Aorta (tissue), 5 donors: Measurements from ENCODE around the gene CAPN7. TPM values are rescaled to one million over a fixed set of nuclear protein-coding genes. Genes with fewer than 3 reads are reported as not detected.

Source experiments
- ATAC-seq: fragments of 200-7000 bp; cut with Tn5 transposase; one replicate; pipeline ENCODE4 v1.9.1; 2022; ENCODE audit warnings: moderate library complexity; ENCODE audit not compliant: low FRiP score
- DNase-seq, 2 donors: peaks; one replicate each; pipeline ENCODE4 v3.0.0-alpha.2; 2020
- H3K27ac ChIP-seq, 2 donors: one replicate each; pipeline ENCODE4 v1.5.1; 2013; ENCODE audit warnings: low read length in 2 of 2, mild to moderate bottlenecking in 2 of 2, moderate library complexity in 2 of 2, control low read depth in 1 of 2, inconsistent platforms in 1 of 2, low read depth in 1 of 2
- H3K27me3 ChIP-seq, 2 donors: one replicate each; pipeline ENCODE4 v1.6.1; 2013; ENCODE audit warnings: control low read depth in 1 of 2, low read length in 1 of 2, mild to moderate bottlenecking in 1 of 2, moderate library complexity in 1 of 2; ENCODE audit not compliant: insufficient read depth in 2 of 2, control insufficient read depth in 1 of 2
- H3K36me3 ChIP-seq, 2 donors: one replicate each; pipeline ENCODE4 v1.6.1; 2013; ENCODE audit warnings: control low read depth in 1 of 2, low read length in 1 of 2, mild to moderate bottlenecking in 1 of 2; ENCODE audit not compliant: insufficient read depth in 2 of 2, control insufficient read depth in 1 of 2
- H3K4me1 ChIP-seq, 2 donors: one replicate each; pipeline ENCODE4 v1.6.1; 2013; ENCODE audit warnings: low read length in 2 of 2, control low read depth in 1 of 2, mild to moderate bottlenecking in 1 of 2, moderate library complexity in 1 of 2; ENCODE audit not compliant: insufficient read depth in 2 of 2, control insufficient read depth in 1 of 2
- H3K4me3 ChIP-seq, 2 donors: one replicate each; pipeline ENCODE4 v1.5.1; 2013; ENCODE audit warnings: low read length in 2 of 2, control low read depth in 1 of 2, mild to moderate bottlenecking in 1 of 2
- H3K9me3 ChIP-seq: one replicate; pipeline ENCODE4 v1.6.1; 2013; ENCODE audit warnings: mild to moderate bottlenecking, low read length; ENCODE audit not compliant: control insufficient read depth
- WGBS, 2 donors: extraction: QIAGEN DNeasy Blood & Tissue Kit; methylation state at CpG; one replicate each; pipeline ENCODE4 v1.1.7; 2013; 5-methylcytosine and 5-hydroxymethylcytosine counted together
- intact Hi-C, 2 donors: fragments of 100-400 bp; cut with DNase I; formaldehyde crosslinking; loops; one replicate each; pipeline versions ENCODE4 v1.14.2 to v1.15.0; 2022
- polyA plus RNA-seq, 2 donors: library from polyadenylated mRNA; stranded (reverse); fragments of 200-250 nt; gene quantifications; one replicate each; pipeline ENCODE4 v1.2.3, GENCODE V29; 2013
- total RNA-seq, 2 donors: library from RNA; stranded (reverse); fragmentation: NEBNext Ultra II Directional; extraction: Animal tissue kit (Norgen Biotek cat#: 25700); gene quantifications; one replicate each; pipeline ENCODE4 v1.2.1, GENCODE V29; 2021
- donor health status: healthy with polysubstance abuse.
- donor health status: Bipolar disorder and iron deficiency.
- donor health status: DM: no; HTN: no; CAD: no.
- donor health status: DM: no; HTN: no; CAD: no.
- donor health status: DM: yes; HTN: yes; CAD: no.

CAPN7 gene
- total and polyA plus RNA-seq, 4 donors = 14.5 to 54.4 (median 36.1) TPM

DNA sequence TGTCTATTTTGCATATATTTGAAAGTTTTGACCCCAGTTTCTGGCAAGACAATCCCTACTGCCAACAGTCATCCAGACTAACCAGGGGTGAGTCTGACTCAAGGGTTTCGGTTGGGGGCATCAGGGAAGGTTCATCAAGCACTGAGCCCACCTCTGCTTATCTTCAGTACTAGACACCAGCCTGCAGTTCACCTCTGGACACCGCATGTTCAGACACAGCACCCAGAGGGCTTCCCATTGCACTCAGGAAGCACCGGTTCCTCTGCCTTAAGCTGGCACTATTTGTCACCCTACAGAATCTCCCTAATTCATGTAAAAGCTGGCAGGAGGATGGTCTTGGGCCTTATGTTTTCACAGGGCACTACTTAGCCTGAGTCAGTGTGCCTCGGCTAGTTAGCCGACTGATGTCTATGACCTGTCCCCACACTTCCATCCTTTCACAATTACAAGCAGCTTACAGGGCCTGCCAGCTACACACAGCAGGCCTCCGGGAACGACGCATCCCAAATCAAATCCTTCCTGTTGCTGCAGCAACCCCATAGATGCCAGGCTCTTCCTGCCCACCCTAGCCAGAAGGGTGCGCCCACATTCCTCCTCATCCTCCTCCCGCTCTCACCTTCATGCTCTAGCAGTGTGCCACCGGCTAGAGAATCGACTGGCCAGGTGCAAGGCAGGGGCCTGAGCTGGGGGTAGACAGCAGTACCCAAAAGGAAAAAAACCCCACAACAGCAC is 73.8 kb downstream of the CAPN7 start:
- H3K9me3 ChIP-seq = no peaks in the 10 kb centered on the region
- no peak for ATAC-seq
- WGBS, 2 donors = 85 to 88% methylated on average over 12 of the region's 12 CpGs
- no peaks in the 10 kb centered on the region for H3K27me3 ChIP-seq
- H3K4me3 ChIP-seq = no peak overlapping the region
- no peaks in the 10 kb centered on the region for H3K36me3 ChIP-seq
- no peak for DNase-seq
- no peak overlapping the region for H3K27ac ChIP-seq
- intact Hi-C loops = no loop called here
- H3K4me1 ChIP-seq = no peaks in the 10 kb centered on the region

DNA sequence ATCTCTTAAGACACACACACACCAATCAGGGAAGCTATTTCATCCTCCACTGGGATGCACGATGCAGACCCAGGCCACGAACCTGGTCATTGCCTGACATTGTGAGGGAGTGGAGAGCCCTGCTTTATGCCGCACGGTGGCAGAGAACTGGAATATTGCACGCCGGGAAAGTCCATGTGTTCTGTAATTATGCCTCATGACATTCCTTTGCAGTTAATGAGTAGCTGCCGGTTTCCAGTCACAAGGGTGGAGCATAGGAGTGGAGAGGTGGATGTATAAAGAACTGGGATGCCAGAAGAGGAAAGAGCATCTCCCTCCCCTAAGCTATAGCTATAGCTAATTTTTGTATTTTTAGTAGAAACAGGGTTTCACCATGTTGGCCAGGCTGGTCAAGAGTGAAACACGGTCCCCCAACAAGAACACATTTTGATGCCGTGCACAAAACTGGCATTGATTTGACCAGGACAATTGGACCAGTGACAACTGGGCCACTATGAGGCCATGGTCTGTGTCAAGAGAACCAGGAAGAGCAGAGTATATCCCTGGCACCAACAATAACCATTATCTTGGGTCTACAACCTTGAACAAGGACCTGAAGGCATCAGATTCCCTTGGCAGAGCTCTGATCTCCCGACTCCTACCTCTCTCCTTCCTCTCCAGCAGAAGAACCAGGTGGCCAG is 74.9 kb downstream of the CAPN7 start:
- Histone ChIP-seq H3K4me3 (no peak overlapping the region), H3K27me3 (no peaks in the 10 kb centered on the region), H3K9me3 (no peaks in the 10 kb centered on the region), H3K4me1 (no peaks in the 10 kb centered on the region), H3K27ac (no peak overlapping the region), H3K36me3 (no peaks in the 10 kb centered on the region)
- intact Hi-C loops = no loop called here
- no peak for ATAC-seq
- WGBS, 2 donors = 92 to 95% methylated on average over 10 of the region's 10 CpGs
- no peak for DNase-seq

DNA sequence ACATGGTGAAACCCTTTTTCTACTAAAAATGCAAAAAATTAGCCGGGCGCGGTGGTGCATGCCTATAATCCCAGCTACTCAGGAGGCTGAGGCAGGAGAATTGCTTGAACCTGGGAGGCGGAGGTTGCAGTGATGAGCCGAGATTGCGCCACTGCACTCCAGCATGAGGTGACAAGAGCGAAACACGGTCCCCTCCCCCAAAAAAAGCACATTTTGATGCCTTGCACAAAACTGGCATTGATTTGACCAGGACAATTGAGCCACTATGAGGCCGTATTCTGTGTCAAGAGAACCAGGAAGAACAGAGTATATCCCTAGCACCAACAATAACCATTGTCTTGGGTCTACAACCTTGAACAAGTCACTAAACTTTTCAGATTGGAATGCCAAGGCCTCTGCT is 75.8 kb downstream of the CAPN7 start:
- Histone ChIP-seq H3K27me3 (no peaks in the 10 kb centered on the region), H3K9me3 (no peaks in the 10 kb centered on the region), H3K36me3 (no peaks in the 10 kb centered on the region), H3K4me1 (no peaks in the 10 kb centered on the region), H3K4me3 (no peak overlapping the region), H3K27ac (no peak overlapping the region)
- WGBS, 2 donors = 95 to 96% methylated on average over 9 of the region's 9 CpGs
- intact Hi-C loops = no loop called here
- no peak for ATAC-seq
- DNase-seq = no peak

DNA sequence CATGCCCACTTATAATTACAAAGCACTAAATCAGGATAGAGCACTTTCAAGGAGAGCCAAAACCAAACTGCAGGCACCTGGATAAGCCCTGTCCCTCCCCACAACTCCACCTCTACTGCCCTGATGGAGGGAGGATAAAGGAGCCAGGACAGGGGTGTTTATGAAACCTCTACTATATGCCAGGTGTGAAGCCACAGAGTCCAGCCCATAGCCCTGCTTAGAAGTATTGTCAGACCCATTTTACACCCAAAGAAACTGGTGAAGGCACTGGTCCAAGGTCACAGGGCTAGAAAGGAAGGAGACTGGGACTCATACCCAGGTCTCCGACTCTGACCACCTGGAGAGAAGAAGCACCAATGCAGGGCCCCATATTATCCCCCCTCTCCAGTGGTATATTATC is 77.7 kb downstream of the CAPN7 start:
- WGBS, 2 donors = 95 to 100% methylated on average over 1 of the region's 1 CpG
- intact Hi-C loops = no loop called here
- Histone ChIP-seq H3K4me1 (no peaks in the 10 kb centered on the region), H3K27me3 (no peaks in the 10 kb centered on the region), H3K4me3 (no peak overlapping the region), H3K9me3 (no peaks in the 10 kb centered on the region), H3K27ac (no peak overlapping the region), H3K36me3 (no peaks in the 10 kb centered on the region)
- DNase-seq (peak in 1 of 2 donors; percentile 6), ATAC-seq (no peak)

DNA sequence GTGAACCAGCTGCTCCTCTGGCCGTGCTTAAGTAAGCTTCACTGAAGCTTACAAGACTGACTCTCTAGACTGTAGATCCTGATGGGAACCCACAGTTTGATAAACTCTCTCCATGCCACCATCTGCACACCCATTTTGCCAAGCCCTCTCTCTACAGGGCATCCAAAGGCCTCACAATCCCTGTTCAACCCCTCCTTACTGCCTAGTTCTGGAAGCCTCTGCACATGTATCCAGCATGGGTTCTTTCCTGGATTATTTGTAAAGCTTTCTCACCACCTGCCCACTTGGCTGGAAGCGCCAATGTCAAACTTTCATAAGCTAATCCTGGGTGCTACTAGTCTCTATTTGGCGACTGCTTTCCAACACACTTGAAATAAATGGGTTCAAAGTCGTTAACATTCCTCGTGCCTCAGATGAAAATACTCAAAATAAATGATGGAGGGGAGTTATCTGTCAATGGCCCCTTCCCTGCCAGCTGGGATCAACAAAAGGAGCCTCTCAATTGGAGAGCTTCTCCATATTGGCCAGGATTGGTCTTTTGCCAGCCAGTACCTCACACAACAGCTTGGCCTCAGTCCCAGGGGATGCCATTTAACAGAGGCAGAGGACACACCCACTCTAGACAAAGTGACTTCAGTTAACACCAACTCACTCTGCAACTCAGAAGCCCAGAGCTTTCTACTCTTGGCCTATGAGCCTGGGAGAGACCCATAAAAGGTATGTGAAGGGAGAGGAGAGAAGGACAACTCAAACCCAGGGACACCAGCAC is 78.3 kb downstream of the CAPN7 start:
- ATAC-seq = no peak
- WGBS, 2 donors = 93 to 95% methylated on average over 5 of the region's 5 CpGs
- intact Hi-C loops = no loop called here

DNA sequence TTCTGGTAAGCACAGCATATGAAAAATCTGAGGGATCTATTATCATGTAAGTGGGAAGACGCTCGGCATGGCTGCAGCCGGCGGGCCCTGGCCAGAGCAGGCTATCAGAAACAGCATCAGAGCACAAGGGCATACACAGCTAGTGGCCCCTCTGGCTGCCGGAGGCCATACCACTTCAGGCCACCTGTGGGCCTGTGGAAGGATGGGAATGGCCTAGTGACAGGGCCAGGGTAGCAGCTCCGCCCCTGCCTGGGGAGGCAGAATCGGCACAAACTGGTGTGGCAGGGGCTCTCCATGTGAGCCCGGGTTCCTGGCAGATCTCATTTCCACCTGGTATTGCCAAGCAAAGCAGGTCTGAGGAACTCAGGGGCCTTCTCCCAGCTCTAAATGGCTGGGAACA is 80.0 kb downstream of the CAPN7 start:
- no peak overlapping the region for H3K4me3 ChIP-seq
- peak in 1 of 2 donors; percentile 42 for DNase-seq
- 67 to 70% methylated on average over 8 of the region's 8 CpGs for WGBS, 2 donors
- H3K36me3 ChIP-seq = no peaks in the 10 kb centered on the region
- H3K27ac ChIP-seq = no peak overlapping the region
- ATAC-seq = no peak
- intact Hi-C loops = loop anchor here in 1 of 2 donors (5.0 kb wide), 1 partner anchor 46 kb away; the partner anchor contains the start of gene SH3BP5
- no peaks in the 10 kb centered on the region for H3K27me3 ChIP-seq
- H3K9me3 ChIP-seq = no peaks in the 10 kb centered on the region
- H3K4me1 ChIP-seq = no peaks in the 10 kb centered on the region

More for the DNA sequence above, 78.3 kb downstream of the CAPN7 start:
- no peaks in the 10 kb centered on the region for H3K9me3 ChIP-seq
- H3K36me3 ChIP-seq = no peaks in the 10 kb centered on the region
- H3K4me3 ChIP-seq = no peak overlapping the region
- H3K4me1 ChIP-seq = no peaks in the 10 kb centered on the region
- peak in 1 of 2 donors; percentile 43 for DNase-seq
- no peaks in the 10 kb centered on the region for H3K27me3 ChIP-seq
- no peak overlapping the region for H3K27ac ChIP-seq

DNA sequence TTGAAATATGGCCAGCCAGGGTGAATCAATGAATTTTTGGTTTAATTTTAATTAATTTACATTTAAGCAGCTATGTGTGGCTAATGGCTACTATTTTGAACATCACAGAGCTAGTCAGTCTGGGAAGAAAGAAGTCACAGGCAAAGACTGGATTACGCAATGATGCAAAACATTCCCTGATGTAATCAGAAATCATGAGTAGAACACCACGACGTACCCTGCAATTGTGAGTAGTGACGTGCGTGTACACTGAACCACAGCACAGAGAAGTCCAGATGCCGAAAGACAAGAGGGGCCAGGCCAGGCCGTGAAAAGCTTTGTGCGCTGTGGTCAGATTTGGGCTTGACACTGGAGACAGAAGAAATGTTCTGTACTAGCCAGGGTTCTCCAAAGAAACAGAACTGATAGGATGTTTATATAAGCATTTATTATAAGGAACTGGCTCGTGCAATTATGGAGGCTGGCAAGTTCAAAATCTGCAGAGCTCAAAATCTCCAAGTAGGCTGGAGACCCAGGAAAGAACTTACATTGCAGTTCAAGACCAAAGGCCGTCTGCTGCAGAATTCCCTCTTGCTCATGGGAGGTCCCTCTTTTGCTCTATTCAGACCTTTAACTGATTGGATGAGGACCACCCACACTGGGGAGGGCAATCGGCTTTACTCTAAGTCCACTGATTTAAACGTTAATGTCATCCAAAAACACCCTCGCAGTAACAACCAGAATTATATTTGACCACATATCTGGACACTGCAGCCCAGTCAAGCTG is 81.7 kb downstream of the CAPN7 start:
- ATAC-seq (peak; percentile 89), DNase-seq (peak in 1 of 2 donors; percentile 79)
- no peaks in the 10 kb centered on the region for H3K4me1 ChIP-seq
- H3K27me3 ChIP-seq = no peaks in the 10 kb centered on the region
- intact Hi-C loops = loop anchor here in 1 of 2 donors (5.0 kb wide), 1 partner anchor 45 kb away; the partner anchor contains the start of gene SH3BP5
- WGBS, 2 donors = 21 to 33% methylated on average over 13 of the region's 13 CpGs
- no peak overlapping the region for H3K4me3 ChIP-seq
- H3K9me3 ChIP-seq = no peaks in the 10 kb centered on the region
- peak overlapping the region in 1 of 2 donors; percentile 29 for H3K27ac ChIP-seq
- no peaks in the 10 kb centered on the region for H3K36me3 ChIP-seq

DNA sequence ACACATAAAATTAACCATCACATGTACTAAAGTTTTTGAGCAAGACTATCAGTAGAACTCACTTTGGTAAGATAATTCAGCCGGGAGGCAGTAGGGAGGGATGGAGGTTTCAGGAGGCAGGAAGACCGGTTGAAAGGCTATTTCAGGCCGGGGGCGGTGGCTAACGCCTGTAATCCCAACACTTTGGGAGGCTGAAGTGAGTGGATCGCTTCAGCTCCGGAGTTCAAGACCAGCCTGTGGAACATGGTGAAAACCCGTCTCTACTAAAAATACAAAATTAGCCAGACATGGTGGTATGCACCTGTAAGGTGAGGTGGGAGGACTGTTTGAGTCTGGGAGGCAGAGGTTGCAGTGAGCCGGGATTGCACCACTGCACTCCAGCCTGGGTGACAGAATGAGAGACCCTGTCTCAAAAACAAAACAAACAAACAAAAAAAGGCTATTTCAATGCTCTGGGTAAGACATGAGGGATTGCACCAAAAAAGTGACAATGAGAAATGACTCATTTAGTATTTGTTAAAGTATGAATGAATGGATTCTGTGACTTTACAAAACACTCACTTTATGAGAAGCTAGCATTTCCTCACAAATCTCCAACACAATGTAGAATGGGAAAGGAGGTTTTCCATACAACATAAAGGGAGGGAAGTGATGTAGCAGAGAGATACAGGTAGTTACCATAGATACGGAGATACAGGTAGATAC is 82.4 kb downstream of the CAPN7 start:
- no peaks in the 10 kb centered on the region for H3K27me3 ChIP-seq
- intact Hi-C loops = loop anchor here in 1 of 2 donors (5.0 kb wide), 1 partner anchor 44 kb away; the partner anchor contains the start of gene SH3BP5
- 95 to 97% methylated on average over 10 of the region's 10 CpGs for WGBS, 2 donors
- H3K9me3 ChIP-seq = no peaks in the 10 kb centered on the region
- H3K4me1 ChIP-seq = no peaks in the 10 kb centered on the region
- H3K4me3 ChIP-seq = no peak overlapping the region
- H3K27ac ChIP-seq = no peak overlapping the region
- no peaks in the 10 kb centered on the region for H3K36me3 ChIP-seq
- ATAC-seq = no peak
- no peak for DNase-seq
